ENCODE data around the gene ST7. TPM values are rescaled to one million over a fixed set of nuclear protein-coding genes. Genes with fewer than 3 reads are reported as not detected.

The ST7 gene
- total RNA-seq, 3 donors from 2014 or later (not counting 1 experiment from before 2014, with no cell fraction given) = 9.8 to 15.7 (median 12.9) TPM

DNA sequence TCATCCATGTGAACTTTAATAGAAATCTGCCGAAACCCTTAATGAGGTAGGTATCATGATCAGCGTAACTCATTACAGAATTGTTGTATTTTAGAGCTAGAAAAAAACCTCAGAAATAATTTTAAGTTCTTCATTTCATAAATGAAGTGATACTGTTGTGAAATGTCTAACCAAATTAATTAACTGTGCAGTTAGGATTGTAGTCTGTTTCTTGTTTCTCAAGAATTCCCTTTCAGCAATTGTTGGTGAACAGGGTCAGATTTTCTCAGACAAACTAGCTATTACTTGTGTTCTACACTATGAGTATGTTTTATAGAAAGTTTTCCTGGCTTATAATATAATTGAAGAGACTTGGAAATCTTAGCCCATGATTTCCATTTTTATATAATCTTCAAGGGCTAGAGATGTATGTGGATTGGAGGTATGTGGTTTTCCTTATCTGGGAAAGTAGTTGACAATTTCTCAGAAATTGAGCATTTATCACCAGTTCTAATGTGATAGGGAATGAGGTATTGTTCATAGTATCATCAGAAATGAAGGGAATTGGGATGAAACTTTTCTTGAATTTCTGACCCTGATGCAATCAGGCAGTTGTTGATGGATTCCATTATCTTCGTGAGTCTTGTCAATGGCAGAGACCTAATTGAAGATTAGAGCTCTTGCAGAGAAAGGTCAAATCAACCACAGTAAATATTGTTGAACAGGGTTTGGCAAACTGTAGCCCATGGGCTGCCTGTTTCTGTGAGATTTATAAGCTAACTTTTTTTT lies 55.0 kb downstream of the ST7 start:
- H3K4me1 Mint-ChIP-seq = peaks cover 31 to 38% of the 10 kb centered on the region in 2 donors
- peaks cover 13% of the 10 kb centered on the region for H3K4me1 ChIP-seq (ENCODE audit: control insufficient read depth, insufficient read depth, low read length)
- no peaks in the 10 kb centered on the region for H3K36me3 Mint-ChIP-seq

DNA sequence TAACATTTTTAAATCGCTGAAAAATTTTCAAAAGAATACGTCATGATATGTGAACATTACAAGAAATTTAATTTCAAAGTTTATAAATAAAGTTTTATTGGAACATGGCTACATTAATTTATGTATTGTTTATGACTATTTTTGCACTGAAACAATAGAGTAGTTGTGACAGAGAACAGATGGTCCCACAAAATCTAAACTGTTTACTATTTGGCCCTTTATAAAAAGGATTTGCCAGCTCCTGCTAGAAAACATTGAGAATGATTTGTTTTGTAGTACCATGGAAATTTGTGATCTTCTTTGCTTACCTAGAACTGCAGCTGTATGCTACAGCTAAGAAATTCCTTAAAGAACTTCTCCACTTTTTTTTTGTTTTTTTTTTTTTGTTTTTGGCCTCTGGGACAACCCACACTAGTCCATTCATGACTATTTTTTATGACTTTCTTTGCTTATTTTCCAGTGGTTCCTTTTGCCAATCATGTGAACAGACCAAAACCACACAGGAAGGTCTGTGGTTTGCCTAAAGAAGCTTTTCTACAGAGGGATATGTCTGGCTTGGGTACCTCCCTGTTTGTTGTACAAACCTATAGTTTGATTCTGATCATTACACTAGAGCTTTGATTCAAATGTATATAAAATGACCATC lies 55.7 kb downstream of the ST7 start:
- Mint-ChIP-seq H3K4me1 (peaks cover 31 to 38% of the 10 kb centered on the region in 2 donors), H3K4me3 (peak overlapping the region; percentile 67), H3K9me3 (no peaks in the 10 kb centered on the region), H3K27ac (no peak overlapping the region), H3K27me3 (ENCODE audit: low read depth in 2 of 2) (no peaks in the 10 kb centered on the region), H3K36me3 (no peaks in the 10 kb centered on the region)
- ATAC-seq (peak in 2 of 3 donors; percentile 18 to 50), DNase-seq (peak in 1 of 2 donors; percentile 63)
- intact Hi-C loops (cut with micrococcal nuclease) = no loop called here
- TF ChIP-seq, protein P1, sequence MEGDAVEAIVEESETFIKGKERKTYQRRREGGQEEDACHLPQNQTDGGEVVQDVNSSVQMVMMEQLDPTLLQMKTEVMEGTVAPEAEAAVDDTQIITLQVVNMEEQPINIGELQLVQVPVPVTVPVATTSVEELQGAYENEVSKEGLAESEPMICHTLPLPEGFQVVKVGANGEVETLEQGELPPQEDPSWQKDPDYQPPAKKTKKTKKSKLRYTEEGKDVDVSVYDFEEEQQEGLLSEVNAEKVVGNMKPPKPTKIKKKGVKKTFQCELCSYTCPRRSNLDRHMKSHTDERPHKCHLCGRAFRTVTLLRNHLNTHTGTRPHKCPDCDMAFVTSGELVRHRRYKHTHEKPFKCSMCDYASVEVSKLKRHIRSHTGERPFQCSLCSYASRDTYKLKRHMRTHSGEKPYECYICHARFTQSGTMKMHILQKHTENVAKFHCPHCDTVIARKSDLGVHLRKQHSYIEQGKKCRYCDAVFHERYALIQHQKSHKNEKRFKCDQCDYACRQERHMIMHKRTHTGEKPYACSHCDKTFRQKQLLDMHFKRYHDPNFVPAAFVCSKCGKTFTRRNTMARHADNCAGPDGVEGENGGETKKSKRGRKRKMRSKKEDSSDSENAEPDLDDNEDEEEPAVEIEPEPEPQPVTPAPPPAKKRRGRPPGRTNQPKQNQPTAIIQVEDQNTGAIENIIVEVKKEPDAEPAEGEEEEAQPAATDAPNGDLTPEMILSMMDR (IDR thresholded peaks at IDR 0.05) = no peak
- Histone ChIP-seq H3K27me3 (ENCODE audit: control insufficient read depth, insufficient read depth, low read length) (peaks cover 5% of the 10 kb centered on the region), H3K9me3 (ENCODE audit: control insufficient read depth, insufficient read depth, low read length) (no peaks in the 10 kb centered on the region), H3K27ac (ENCODE audit: low read length) (no peak overlapping the region), H3K4me1 (ENCODE audit: control insufficient read depth, insufficient read depth, low read length) (peaks cover 13% of the 10 kb centered on the region), H3K4me3 (ENCODE audit: low read length) (no peak overlapping the region), H3K36me3 (ENCODE audit: control insufficient read depth, insufficient read depth, low read length) (no peaks in the 10 kb centered on the region)
- WGBS (ENCODE audit: insufficient coverage) = no CpG with 5 or more reads among the region's 2 CpGs

More for the DNA sequence above, 55.0 kb downstream of the ST7 start:
- peaks cover 5% of the 10 kb centered on the region for H3K27me3 ChIP-seq (ENCODE audit: control insufficient read depth, insufficient read depth, low read length)
- no peak overlapping the region for H3K27ac Mint-ChIP-seq
- DNase-seq (no peak), ATAC-seq (no peak)
- H3K4me3 ChIP-seq (ENCODE audit: low read length) = no peak overlapping the region
- H3K9me3 Mint-ChIP-seq = no peaks in the 10 kb centered on the region
- H3K9me3 ChIP-seq (ENCODE audit: control insufficient read depth, insufficient read depth, low read length) = no peaks in the 10 kb centered on the region
- TF ChIP-seq, protein P1 (IDR thresholded peaks at IDR 0.05) = no peak
- WGBS (ENCODE audit: insufficient coverage) = 97% methylated on average over 2 of the region's 3 CpGs
- no peak overlapping the region for H3K27ac ChIP-seq (ENCODE audit: low read length)
- no peak overlapping the region for H3K4me3 Mint-ChIP-seq
- intact Hi-C loops (cut with micrococcal nuclease) = no loop called here
- H3K36me3 ChIP-seq (ENCODE audit: control insufficient read depth, insufficient read depth, low read length) = no peaks in the 10 kb centered on the region
- H3K27me3 Mint-ChIP-seq (ENCODE audit: low read depth in 2 of 2) = no peaks in the 10 kb centered on the region

DNA sequence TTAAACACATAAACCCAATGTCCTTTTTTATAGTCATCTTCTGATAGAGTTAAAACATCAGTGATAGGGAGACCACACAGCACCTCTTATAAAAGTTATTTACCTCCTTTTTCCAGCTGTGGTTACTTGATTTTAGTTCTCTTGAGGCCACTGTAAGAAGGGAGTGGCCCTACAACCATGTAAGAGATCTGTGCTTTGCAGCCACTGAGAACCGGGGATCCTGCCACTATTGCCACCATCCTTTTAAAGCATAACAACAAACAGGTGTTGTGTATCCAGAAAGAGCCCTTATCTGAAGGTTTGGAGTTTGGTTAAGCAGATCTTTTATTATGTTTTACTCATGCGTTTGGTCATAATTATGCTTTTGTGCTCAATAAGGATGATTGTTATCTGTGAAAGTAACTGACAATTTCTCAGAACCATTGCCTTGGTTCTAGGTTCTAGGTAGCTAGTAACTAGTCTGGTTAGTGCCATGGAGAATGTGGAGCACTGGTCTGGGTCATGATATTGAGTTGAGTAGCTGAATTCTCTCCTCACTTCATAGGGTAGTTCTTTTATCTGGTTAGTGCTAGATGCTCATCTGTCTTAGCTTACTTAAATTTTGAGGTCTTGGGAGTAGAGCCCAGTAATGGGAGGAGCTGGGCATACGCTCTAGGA lies 56.5 kb downstream of the ST7 start:
- intact Hi-C loops (cut with micrococcal nuclease) = no loop called here
- Histone ChIP-seq H3K36me3 (ENCODE audit: control insufficient read depth, insufficient read depth, low read length) (no peaks in the 10 kb centered on the region), H3K27me3 (ENCODE audit: control insufficient read depth, insufficient read depth, low read length) (peaks cover 5% of the 10 kb centered on the region), H3K9me3 (ENCODE audit: control insufficient read depth, insufficient read depth, low read length) (no peaks in the 10 kb centered on the region), H3K4me1 (ENCODE audit: control insufficient read depth, insufficient read depth, low read length) (peaks cover 13% of the 10 kb centered on the region), H3K27ac (ENCODE audit: low read length) (no peak overlapping the region), H3K4me3 (ENCODE audit: low read length) (no peak overlapping the region)
- peak overlapping the region in 1 of 2 donors; percentile 6 for H3K27ac Mint-ChIP-seq
- H3K27me3 Mint-ChIP-seq (ENCODE audit: low read depth in 2 of 2) = no peaks in the 10 kb centered on the region
- H3K36me3 Mint-ChIP-seq = no peaks in the 10 kb centered on the region
- TF ChIP-seq, protein P1 (IDR thresholded peaks at IDR 0.05) = no peak
- H3K4me3 Mint-ChIP-seq = no peak overlapping the region
- peaks cover 31 to 38% of the 10 kb centered on the region in 2 donors for H3K4me1 Mint-ChIP-seq
- 64% methylated on average over 3 of the region's 3 CpGs for WGBS (ENCODE audit: insufficient coverage)
- ATAC-seq (no peak), DNase-seq (no peak)
- no peaks in the 10 kb centered on the region for H3K9me3 Mint-ChIP-seq

Data from natural killer cell (primary cell).